GM21360 (cell line): ENCODE data around the gene CAST.

Experiments
- ATAC-seq: cut with Tn5 transposase; IDR thresholded peaks from one replicate; pipeline ENCODE4 v1.9.1; 2021; ENCODE audit warnings: mild to moderate bottlenecking, moderate library complexity; ENCODE audit not compliant: unreplicated experiment

The CAST gene

DNA sequence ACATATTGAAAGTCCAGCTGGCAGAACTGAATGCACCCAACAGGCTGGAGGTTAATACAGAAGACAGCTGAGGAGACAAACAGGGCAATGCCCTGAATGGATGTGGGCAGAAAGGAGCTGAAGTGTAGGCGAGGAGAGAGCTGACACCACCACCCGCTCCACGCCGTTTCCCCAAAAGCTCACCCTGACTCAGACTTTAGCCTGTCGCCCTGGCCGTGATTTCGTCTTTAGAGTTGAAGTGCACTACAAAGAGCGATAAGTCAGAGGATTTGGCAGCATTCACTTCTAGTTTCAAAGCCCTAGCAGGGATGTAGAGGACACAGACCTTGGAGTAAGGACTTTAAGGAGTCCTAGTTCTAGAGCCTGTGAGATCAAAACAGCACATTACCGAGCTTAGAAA is 147.7 kb downstream of the CAST start:
- ATAC-seq: no peak

DNA sequence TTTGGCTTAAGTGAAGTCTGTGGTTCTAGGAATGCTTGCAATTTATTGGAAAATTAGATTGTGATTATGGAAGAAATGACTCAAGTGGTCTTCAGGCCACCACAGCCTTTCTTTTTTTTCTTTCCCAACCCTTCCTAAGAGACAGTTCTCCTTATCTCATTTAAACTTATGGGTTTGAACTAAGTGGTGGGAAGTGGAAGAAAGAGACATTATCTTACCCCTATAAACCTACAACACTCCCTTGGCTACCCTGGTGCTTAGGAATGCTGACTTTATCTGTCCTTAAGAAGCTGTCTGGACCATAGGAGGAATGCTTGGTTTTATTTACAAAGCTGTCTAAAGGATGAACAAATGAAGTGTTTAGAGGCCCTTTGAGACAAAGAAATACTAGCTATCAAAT is 150.7 kb downstream of the CAST start:
- no peak for ATAC-seq

DNA sequence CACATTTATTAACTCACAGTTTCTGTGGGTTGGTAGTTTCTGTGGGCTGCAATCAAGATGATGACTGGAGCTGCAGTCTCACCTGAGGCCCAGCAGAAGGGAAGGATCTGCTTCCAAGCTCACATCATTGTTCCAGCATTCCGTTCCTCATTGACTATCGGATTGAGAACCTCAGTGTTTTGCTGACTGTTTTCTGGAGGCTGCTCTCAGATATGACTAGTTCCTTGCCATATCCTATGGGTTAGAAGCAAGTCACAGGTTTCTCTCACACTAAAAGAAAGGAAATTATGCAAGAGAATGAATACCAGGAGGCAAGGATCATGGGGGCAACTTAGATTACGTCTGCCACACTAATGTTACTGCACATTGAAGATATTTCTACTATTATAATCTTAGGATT is 151.9 kb downstream of the CAST start:
- ATAC-seq: no peak

DNA sequence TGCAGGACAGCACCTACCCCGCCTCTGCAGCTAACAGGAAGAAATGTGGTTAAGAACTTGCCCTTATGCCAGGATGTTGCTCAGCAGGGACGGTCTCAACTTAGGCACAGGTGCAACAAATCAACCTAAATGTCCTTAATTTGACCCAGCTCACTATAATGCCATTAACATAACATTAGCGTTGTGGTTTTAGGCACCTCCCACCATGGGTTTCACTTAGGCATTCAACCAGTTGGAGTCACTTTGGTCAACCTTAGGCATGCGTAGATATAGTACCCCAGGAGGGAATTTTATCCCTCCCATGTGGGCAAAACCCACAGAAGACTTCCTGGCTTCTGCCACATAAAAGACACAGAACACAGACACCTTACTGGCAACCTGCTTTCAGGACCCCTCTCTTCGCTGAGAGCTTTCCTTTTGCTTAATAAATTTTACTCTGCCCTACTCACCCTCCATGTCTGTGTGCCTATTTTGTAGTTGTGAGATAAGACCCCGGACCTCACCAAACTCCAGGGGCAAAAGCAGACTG is 154.3 kb downstream of the CAST start:
- peak; percentile 73 for ATAC-seq

DNA sequence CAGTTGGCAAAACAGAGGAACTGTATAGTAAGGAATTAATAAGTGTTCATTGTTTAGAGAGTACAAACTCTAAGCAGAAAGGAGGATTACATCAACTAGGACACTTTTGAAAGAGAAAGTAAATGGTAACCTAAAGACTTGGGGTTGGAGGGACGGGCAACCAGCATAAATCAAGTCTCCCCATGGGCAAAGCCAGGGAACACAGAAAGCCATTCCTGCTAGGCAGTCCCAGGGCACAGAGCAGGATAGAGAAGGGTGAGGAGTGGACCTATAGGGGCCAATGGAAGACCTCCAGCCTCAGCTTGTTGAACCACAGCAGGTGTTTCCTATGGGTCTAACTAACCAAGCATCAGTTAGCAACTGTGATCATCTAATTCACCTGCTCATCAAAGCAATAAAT is 154.8 kb downstream of the CAST start:
- ATAC-seq: peak; percentile 30

DNA sequence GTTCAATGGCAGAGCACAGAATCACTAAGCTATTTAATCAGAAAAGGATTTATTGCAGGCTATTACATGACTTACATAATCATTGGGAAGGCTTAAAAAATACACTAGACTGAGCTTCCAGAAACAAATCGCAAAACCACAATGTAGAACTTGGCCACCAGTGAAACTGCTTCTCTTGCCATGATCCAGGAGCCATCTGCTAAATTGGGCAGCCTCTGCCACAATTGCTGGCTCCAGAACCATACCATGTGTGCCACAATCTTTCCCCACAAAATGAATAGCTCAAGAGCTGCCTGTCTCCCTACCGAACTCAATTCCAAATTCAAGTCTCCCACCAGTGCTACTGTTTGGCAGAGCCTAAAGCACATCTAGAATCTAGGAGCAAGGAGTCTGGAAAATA is 155.3 kb downstream of the CAST start:
- ATAC-seq: no peak

DNA sequence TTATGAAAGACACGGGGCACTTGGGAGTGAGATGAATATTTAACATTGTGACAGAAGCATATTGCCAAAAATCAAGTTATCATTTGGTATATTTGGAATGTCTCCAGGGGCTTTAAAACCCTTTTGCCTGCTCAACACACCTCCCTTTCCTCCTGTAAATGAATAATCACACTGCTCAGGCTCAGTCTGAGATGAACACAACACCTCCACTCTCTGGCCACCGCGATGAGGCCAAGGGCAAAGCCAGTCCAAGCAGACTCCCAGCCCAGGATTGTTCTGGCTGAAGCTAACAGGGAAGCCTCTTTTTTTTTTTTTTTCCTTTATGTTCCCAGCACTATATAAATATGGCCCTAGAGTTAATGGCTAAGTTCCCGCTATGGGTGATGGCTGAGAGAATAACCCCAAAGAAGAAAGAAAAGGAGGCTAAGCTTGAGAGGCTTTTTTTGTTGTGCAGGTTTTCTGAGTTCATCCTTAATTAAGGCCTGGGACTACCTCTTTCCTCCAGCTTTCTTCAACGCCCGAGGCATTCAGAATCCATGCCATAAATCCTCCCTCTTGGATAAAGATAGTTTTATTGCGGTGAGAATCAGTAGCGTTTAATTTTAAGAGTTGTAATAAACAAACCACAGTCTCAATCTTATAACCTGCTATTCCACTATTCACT is 156.1 kb downstream of the CAST start:
- ATAC-seq: no peak

DNA sequence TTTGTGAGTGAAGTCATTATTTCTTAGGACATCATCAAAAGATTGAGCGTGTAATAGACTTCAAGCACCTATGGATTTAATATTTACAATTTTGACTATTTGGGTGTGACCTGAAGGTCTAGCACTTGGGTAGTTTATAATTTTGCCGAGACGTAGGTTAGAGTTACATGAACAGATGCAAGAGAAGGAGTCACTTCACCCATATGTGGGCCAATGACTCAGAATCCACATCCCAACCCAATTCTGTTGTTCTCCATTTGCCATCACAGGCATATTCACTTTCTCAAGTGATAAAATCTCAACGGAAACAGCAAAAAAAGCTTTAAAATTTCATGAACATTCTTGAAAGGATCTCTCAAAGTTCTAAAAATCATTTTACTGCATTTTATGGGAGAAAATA is 157.6 kb downstream of the CAST start:
- ATAC-seq: no peak

DNA sequence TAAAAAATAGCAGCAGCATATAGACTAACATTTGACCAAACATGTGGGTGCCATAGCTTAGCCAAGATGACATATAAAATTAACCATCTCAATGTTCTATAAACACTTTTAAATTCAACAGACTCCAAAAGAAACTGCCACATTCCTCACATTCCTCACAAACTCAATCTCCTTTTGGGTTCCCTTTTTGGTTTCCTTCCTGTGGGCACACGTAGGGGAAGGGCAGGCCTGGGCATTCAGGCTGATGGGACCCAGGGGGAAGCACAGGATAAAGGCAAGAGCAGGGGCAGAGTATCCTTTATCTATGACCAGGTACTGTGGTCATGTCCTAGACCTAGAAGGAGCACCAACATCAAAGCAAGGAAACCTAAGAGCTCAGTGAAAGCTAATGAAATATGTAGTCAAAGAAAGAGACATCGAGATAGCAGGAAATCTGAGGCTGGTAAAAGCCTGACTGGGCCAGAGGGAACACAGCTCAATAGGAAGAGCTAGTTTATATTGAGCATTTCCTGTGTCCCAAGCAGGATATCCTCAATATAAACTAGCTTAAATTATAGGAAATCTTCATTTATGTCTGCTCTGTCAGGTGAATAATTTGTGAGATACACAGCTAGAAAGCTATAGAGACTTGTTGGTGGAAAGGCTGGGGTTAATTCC is 159.2 kb downstream of the CAST start:
- no peak for ATAC-seq

DNA sequence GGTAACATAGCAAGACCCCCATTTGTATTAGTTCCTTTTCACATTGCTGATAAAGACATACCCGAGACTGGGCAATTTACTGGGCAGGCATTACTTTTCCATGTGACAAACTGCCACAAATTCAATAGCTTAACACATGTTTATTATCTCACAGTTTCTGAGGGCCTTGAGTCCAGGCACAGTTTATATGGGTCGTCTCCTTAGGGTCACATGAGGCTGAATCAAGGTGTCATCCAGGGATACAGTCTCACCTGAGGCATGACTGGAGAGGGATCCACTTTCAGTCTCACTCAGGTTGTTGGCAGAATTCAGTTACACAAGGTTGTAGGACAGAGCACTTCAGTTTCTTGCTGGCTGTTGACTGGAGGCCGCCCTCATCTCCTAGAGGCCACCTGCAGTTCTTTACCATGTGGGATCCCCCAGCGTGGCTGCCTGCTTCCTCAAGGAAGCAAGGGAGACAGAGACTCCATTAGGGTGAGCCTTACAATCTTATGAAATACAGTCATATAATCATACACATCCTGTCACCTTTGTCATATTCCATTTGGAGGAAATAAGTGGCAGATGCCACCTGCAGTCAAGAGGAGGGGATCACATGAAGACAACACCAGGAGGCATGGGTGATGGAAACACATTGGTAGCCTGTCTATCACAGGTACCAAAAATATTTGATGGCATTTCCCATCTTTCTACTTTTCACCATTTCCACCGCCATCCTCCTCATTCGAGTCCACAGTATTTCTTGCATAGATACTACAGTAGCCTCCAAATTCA is 160.7 kb downstream of the CAST start:
- ATAC-seq: no peak

DNA sequence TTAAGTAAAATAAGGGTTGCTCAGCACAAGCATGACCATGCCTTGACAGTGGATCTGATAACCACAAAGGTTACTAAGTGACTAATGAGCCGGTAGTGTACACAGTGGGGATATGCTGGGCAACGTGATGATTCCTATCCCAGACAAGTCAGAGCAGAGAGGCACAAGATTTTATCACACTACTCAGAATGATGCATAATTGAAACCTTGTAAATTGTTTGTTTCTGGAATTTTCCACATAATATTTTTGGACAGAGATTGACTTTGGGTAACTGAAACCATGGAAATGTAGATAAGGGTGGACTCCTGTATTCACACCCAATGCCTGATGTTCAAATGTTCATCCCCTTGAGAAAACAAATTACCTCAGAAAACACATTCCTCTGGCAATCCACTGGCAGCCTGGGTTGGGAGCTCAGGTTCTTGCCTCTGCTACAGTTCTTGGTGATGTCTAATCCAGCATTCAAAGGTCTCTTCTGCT is 161.8 kb downstream of the CAST start:
- ATAC-seq: no peak
